B cell (primary cell): Measurements from ENCODE around the gene PRKN. TPM values are rescaled to one million over a fixed set of nuclear protein-coding genes. Genes with fewer than 3 reads are reported as not detected.

ENCODE experiments used
- ATAC-seq: fragments of 200-7000 bp; cut with Tn5 transposase; one replicate; pipeline ENCODE4 v1.10.0; 2021; ENCODE audit warnings: low read depth, mild to moderate bottlenecking, moderate number of reproducible peaks, moderate library complexity
- CTCF ChIA-PET: fragments of 350-600 bp; sonication (Branson Sonifier 250); formaldehyde crosslinking; loops from one replicate; lab custom pipeline; 2021; ENCODE audit warnings: antibody characterized with exemption, inconsistent platforms; lab: Charles Lee
- POLR2A ChIA-PET: fragments of 350-600 bp; sonication (Branson Sonifier 250); formaldehyde crosslinking; loops from one replicate; lab custom pipeline; 2021; ENCODE audit warnings: antibody characterized with exemption; lab: Charles Lee
- DNase-seq: peaks from one replicate; pipeline ENCODE4 v3.0.0; 2013
- H2AFZ ChIP-seq: 2 replicates; pipeline ENCODE4 v1.6.1; 2012; ENCODE audit warnings: mild to moderate bottlenecking, low read depth, low read length; ENCODE audit not compliant: insufficient read depth, poor library complexity, severe bottlenecking
- H3K27ac ChIP-seq, 2 donors: 1 replicate in 1 of 2; 2 replicates in 1 of 2; pipeline ENCODE4 v1.5.1; 2012 to 2013; ENCODE audit warnings: low read length in 2 of 2, mild to moderate bottlenecking in 2 of 2, moderate library complexity in 1 of 2
- H3K27me3 ChIP-seq, 4 experiments: fragments of 200-600 bp in 1 of 4; sonication (generic) in 1 of 4; replicated peaks in 1 of 4; 1 replicate in 2 of 4; 2 replicates in 2 of 4; pipeline versions ENCODE4 v1.6.1 to v1.7.0; 2013 to 2016; ENCODE audit warnings: low read length in 3 of 4, mild to moderate bottlenecking in 2 of 4, mixed read lengths in 1 of 4, moderate library complexity in 1 of 4; ENCODE audit not compliant: insufficient read depth in 4 of 4, control insufficient read depth in 3 of 4; ENCODE audit errors: control extremely low read depth in 1 of 4
- H3K36me3 ChIP-seq, 2 experiments: replicated peaks in 1 of 2; 1 replicate in 1 of 2; 2 replicates in 1 of 2; pipeline versions ENCODE4 v1.6.1 to v1.7.1; 2013; ENCODE audit warnings: low read length in 1 of 2; ENCODE audit not compliant: insufficient read depth in 2 of 2, control insufficient read depth in 1 of 2; ENCODE audit errors: control extremely low read depth in 1 of 2, extremely low read depth in 1 of 2
- H3K4me1 ChIP-seq, 2 donors: fragments of 200-600 bp in 1 of 2; sonication (generic) in 1 of 2; 1 replicate in 1 of 2; 2 replicates in 1 of 2; pipeline versions ENCODE4 v1.5.1 to v1.6.1; 2013 to 2017; ENCODE audit warnings: low read length in 2 of 2; ENCODE audit not compliant: control insufficient read depth in 2 of 2, insufficient read depth in 2 of 2
- H3K4me2 ChIP-seq: replicated peaks from 2 replicates; pipeline ENCODE3; 2012; ENCODE audit warnings: mild to moderate bottlenecking, low read depth, low read length; ENCODE audit not compliant: poor library complexity, severe bottlenecking
- H3K4me3 ChIP-seq, 5 experiments: fragments of 200-600 bp in 1 of 5; sonication (generic) in 1 of 5; 1 replicate in 3 of 5; 2 replicates in 2 of 5; pipeline versions ENCODE4 v1.5.1 to v1.7.0; 2011 to 2016; ENCODE audit warnings: low read length in 4 of 5, mild to moderate bottlenecking in 4 of 5, low read depth in 2 of 5, control low read depth in 1 of 5, moderate library complexity in 1 of 5; ENCODE audit not compliant: insufficient read depth in 1 of 5; ENCODE audit errors: control extremely low read depth in 1 of 5, extremely low read depth in 1 of 5
- H3K79me2 ChIP-seq: fragments of 200-600 bp; sonication (generic); one replicate; pipeline ENCODE4 v1.6.0; 2016; ENCODE audit warnings: low read length; ENCODE audit not compliant: control insufficient read depth, insufficient read depth
- H3K9ac ChIP-seq: fragments of 200-600 bp; sonication (generic); 2 replicates; pipeline ENCODE4 v1.6.1; 2017; ENCODE audit warnings: mild to moderate bottlenecking, low read length, moderate library complexity
- H3K9me3 ChIP-seq, 3 donors: one replicate each; pipeline versions ENCODE4 v1.6.1 to v1.7.1; 2013; ENCODE audit warnings: low read length in 2 of 3; ENCODE audit not compliant: control insufficient read depth in 2 of 3, insufficient read depth in 1 of 3; ENCODE audit errors: control extremely low read depth in 1 of 3
- H4K20me1 ChIP-seq: 2 replicates; pipeline ENCODE4 v1.6.0; 2012; ENCODE audit warnings: mild to moderate bottlenecking, low read length; ENCODE audit not compliant: insufficient read depth, control insufficient read depth, poor library complexity, severe bottlenecking
- H3K27ac Mint-ChIP-seq: one replicate; pipeline ENCODE4 v1.8.0; 2021; ENCODE audit warnings: mixed read lengths
- H3K27me3 Mint-ChIP-seq: one replicate; pipeline ENCODE4 v1.8.0; 2021; ENCODE audit warnings: mixed read lengths
- H3K4me1 Mint-ChIP-seq: one replicate; pipeline ENCODE4 v1.8.0; 2021; ENCODE audit warnings: mixed read lengths
- H3K4me3 Mint-ChIP-seq: one replicate; pipeline ENCODE4 v1.8.0; 2021; ENCODE audit warnings: mixed read lengths
- H3K9me3 Mint-ChIP-seq: one replicate; pipeline ENCODE4 v1.8.0; 2022; ENCODE audit warnings: mixed read lengths; ENCODE audit not compliant: insufficient read depth
- CTCF ChIP-seq: fragments of 200-600 bp; IDR thresholded peaks from one replicate; pipeline ENCODE4 v1.8.0; 2022; ENCODE audit warnings: antibody characterized with exemption, mild to moderate bottlenecking
- EZH2 ChIP-seq: IDR thresholded peaks from 2 replicates; pipeline ENCODE4 v1.6.1; 2012; ENCODE audit warnings: borderline replicate concordance, low read depth, mild to moderate bottlenecking, moderate library complexity, low read length; ENCODE audit not compliant: insufficient read depth, poor library complexity, severe bottlenecking
- WGBS: methylation state at CpG from one replicate; pipeline ENCODE4 v1.1.5; 2013; ENCODE audit warnings: missing lambda C conversion rate; ENCODE audit not compliant: insufficient coverage; 5-methylcytosine and 5-hydroxymethylcytosine counted together
- intact Hi-C: fragments of 100-400 bp; cut with micrococcal nuclease; formaldehyde crosslinking; loops from one replicate; pipeline ENCODE4 v1.10.0; 2022
- polyA plus RNA-seq: library from polyadenylated mRNA; depleted of rRNA; stranded (reverse); fragments of >200 nt; gene quantifications from 2 replicates; pipeline ENCODE4 v1.2.3, GENCODE V29; 2012
- total RNA-seq, 2 donors: library from RNA; stranded (reverse); fragments of 120-200 nt in 1 of 2; gene quantifications; 1 replicate in 1 of 2; 2 replicates in 1 of 2; pipeline versions ENCODE4 v1.2.3 to v1.2.4, GENCODE V29; 2013 to 2022

The PRKN gene
- total and polyA plus RNA-seq, 2 donors (not counting 1 experiment from before 2014, with no cell fraction given), result 1.6 to 6.2 TPM

GRCh38 chr6:161813156-161813555, 914.4 kb downstream of the PRKN start:
- 96% methylated on average over 7 of the region's 8 CpGs for WGBS
- H3K9me3 Mint-ChIP-seq, result peaks cover 2% of the 10 kb centered on the region

DNA sequence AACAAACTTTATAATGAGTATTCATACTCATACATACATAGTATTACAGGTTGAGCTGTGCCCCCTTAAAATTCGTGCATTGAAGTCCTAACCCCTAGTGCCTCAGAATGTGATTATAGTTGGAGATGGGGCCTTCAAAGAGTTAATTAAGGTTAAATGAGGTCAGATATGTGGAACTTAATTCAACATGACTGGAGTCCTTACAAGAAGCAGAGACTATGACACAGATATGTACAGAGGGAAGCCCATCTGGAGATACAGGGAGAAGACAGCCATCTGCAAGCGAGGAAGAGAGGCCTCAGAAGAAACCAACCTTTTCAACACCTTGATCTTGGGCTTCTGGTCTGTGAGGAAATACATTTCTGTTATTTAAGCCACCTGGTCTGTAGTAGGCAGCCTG, 917.6 kb downstream of the PRKN start:
- ATAC-seq (no peak), DNase-seq (no peak)
- Histone ChIP-seq H3K36me3 (no peaks in the 10 kb centered on the region), H3K9ac (no peak overlapping the region), H3K27ac (no peak overlapping the region), H3K27me3 (no peaks in the 10 kb centered on the region), H3K79me2 (no peaks in the 10 kb centered on the region), H3K4me1 (no peaks in the 10 kb centered on the region), H2AFZ (no peak overlapping the region), H4K20me1 (no peaks in the 10 kb centered on the region), H3K4me3 (no peak overlapping the region), H3K9me3 (peaks cover 0 to 8% (median 0%) of the 10 kb centered on the region in 3 donors), H3K4me2 (no peak overlapping the region)
- Mint-ChIP-seq H3K4me1 (no peaks in the 10 kb centered on the region), H3K27me3 (no peaks in the 10 kb centered on the region), H3K9me3 (peaks cover 2% of the 10 kb centered on the region), H3K4me3 (no peak overlapping the region), H3K27ac (no peak overlapping the region)
- ChIA-PET CTCF (no interaction called here), POLR2A (no interaction called here)
- intact Hi-C loops, result no loop called here
- no peak for TF ChIP-seq EZH2
- TF ChIP-seq CTCF, result no peak
- WGBS, result no CpG with 5 or more reads among the region's 2 CpGs

More at GRCh38 chr6:161813156-161813555, 914.4 kb downstream of the PRKN start:
- Mint-ChIP-seq H3K27me3 (no peaks in the 10 kb centered on the region), H3K4me3 (no peak overlapping the region), H3K27ac (no peak overlapping the region), H3K4me1 (no peaks in the 10 kb centered on the region)
- DNase-seq (no peak), ATAC-seq (no peak)
- Histone ChIP-seq H3K79me2 (no peaks in the 10 kb centered on the region), H3K9ac (no peak overlapping the region), H3K27me3 (no peaks in the 10 kb centered on the region), H3K4me2 (no peak overlapping the region), H3K9me3 (peaks cover 0 to 8% (median 0%) of the 10 kb centered on the region in 3 donors), H3K4me1 (no peaks in the 10 kb centered on the region), H4K20me1 (no peaks in the 10 kb centered on the region), H3K27ac (no peak overlapping the region), H3K4me3 (no peak overlapping the region), H3K36me3 (no peaks in the 10 kb centered on the region), H2AFZ (no peak overlapping the region)
- intact Hi-C loops, result no loop called here
- CTCF ChIA-PET, result no interaction called here
- TF ChIP-seq CTCF (no peak), EZH2 (no peak)
- POLR2A ChIA-PET, result no interaction called here
